GM12878 (cell line): ENCODE results near the gene CNDP1. TPM values are rescaled to one million over a fixed set of nuclear protein-coding genes. Genes with fewer than 3 reads are reported as not detected.

Experiments used
- ETV6 ChIP-seq, 2 experiments: fragments of 450-650 bp in 1 of 2; IDR thresholded peaks in 1 of 2; conservative IDR thresholded peaks in 1 of 2; 2 replicates each; pipeline ENCODE4 v1.6.1; 2014; ENCODE audit warnings: antibody characterized with exemption in 1 of 2, borderline replicate concordance in 1 of 2, low read depth in 1 of 2, mild to moderate bottlenecking in 1 of 2, moderate library complexity in 1 of 2
- LARP7 ChIP-seq: fragments of 450-650 bp; IDR thresholded peaks from 2 replicates; pipeline ENCODE4 v1.6.1; 2017; ENCODE audit warnings: mild to moderate bottlenecking
- NBN ChIP-seq: fragments of 450-650 bp; IDR thresholded peaks from 2 replicates; pipeline ENCODE4 v1.6.1; 2016
- RAD51 ChIP-seq: fragments of 450-650 bp; IDR thresholded peaks from 2 replicates; pipeline ENCODE4 v1.6.1; 2016; ENCODE audit warnings: moderate library complexity, mild to moderate bottlenecking, inconsistent platforms
- RB1 ChIP-seq: fragments of 450-650 bp; formaldehyde crosslinking; IDR thresholded peaks from 2 replicates; pipeline ENCODE4 v1.6.1; 2017; ENCODE audit warnings: mild to moderate bottlenecking, borderline replicate concordance
- SMC3 ChIP-seq: IDR thresholded peaks from 2 replicates; pipeline ENCODE4 v1.6.1; 2011; ENCODE audit warnings: low read length, improper control_type of control experiment, borderline replicate concordance
- SP1 ChIP-seq: IDR thresholded peaks from one replicate; pipeline ENCODE4 v1.6.1; 2011; ENCODE audit warnings: low read depth, low read length
- polyA plus RNA-seq, 11 experiments: library from polyadenylated mRNA; depleted of rRNA in 4 of 11; unstranded in 6 of 11; stranded (reverse) in 5 of 11; fragments of >200 nt; fragmentation: Nextera tagmentation in 4 of 11; fragmentation: Illumina TruSeq in 1 of 11; extraction: Ambion mirVana in 4 of 11; extraction: Trizol in 1 of 11; gene quantifications; 1 replicate in 1 of 11; 2 replicates in 10 of 11; pipeline versions ENCODE4 v1.2.1 to v1.2.3, GENCODE V29; 2011 to 2016; ENCODE audit warnings: inconsistent platforms in 2 of 11, missing spikeins in 2 of 11, low read depth in 1 of 11
- total RNA-seq, 4 experiments: library from RNA; depleted of rRNA in 3 of 4; stranded (reverse); fragments of >200 nt in 3 of 4; fragmentation: Illumina TruSeq in 1 of 4; extraction: Trizol in 1 of 4; gene quantifications; 2 replicates each; pipeline versions ENCODE4 v1.2.1 to v1.2.3, GENCODE V29; 2013 to 2021
- TF ChIP-seq, protein P1 (sequence below): fragments of 450-650 bp; formaldehyde crosslinking; IDR thresholded peaks from 2 replicates; pipeline ENCODE4 v1.4.0; 2020; ENCODE audit warnings: mild to moderate bottlenecking, moderate library complexity
- TF ChIP-seq, protein P2 (sequence below): IDR thresholded peaks from 2 replicates; pipeline ENCODE4 v1.6.1; 2012; ENCODE audit warnings: low read length, inconsistent platforms

Gene CNDP1
- total and polyA plus RNA-seq, 10 of the 15 experiments (the other 5 are each of a cell fraction or from before 2014, with no cell fraction given) = 0.04 to 0.05 TPM; not detected in 8

DNA sequence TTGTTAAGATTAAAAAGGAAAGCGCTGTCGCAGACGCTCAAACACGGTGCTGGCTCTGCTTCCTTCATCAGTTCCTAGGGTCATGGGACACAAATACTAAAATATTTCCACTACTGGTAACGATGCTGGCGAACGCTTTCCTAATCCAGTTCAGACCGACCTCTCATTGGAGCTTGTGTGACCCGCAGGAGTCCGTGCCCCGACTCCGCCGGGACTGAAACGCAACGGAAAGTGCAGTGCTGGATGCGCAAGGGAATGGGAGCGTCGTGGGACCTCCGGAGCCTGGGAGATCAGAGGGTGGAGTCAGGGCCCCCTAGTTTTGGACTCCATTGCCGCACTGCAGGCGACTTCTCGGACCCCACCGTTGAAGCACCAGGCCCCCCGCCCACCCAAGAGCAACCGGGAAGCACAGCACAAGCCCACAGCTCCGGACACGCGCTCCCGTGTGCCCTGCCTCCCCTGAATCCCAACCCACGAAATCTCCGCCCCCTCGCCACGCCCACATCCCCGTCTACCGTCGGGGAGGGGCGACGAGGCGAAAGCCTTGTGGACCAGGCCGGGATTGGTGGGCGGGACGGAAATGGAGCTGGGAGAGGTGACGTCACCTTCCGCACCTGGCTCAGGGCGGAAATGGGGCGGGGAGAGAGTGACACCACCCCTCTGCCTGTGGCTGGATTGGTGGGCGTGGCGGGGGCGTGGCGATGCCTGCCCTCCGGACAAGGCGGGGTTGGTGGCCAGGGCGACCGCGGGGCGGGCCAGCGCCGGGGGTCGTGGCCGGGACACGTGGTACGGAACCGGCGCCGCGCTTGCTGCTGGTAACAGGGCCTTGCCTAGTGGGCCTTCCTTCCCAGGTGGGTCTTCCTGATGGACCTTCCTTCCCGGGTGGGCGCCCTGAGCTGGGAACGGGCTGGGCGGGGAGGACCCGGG is 38.5 kb upstream of the CNDP1 start, which contains the start of gene CNDP2 (continued):
- TF ChIP-seq NBN (peak; percentile 99), SMC3 (no peak), RAD51 (peak; percentile 82), RB1 (0 out of 2 replicates have a peak, but pooled peaks have one; percentile 23), LARP7 (no peak), ETV6 (conservative IDR thresholded peaks at IDR 0.05 in 1 of 2, IDR thresholded peaks at IDR 0.05 in 1 of 2; ENCODE audit: borderline replicate concordance in 1 of 2, low read depth in 1 of 2) (0 out of 4 replicates have a peak, but pooled peaks of 1 of the 2 experiments have one; percentile 16), SP1 (peak; percentile 93)
- TF ChIP-seq, protein P1, sequence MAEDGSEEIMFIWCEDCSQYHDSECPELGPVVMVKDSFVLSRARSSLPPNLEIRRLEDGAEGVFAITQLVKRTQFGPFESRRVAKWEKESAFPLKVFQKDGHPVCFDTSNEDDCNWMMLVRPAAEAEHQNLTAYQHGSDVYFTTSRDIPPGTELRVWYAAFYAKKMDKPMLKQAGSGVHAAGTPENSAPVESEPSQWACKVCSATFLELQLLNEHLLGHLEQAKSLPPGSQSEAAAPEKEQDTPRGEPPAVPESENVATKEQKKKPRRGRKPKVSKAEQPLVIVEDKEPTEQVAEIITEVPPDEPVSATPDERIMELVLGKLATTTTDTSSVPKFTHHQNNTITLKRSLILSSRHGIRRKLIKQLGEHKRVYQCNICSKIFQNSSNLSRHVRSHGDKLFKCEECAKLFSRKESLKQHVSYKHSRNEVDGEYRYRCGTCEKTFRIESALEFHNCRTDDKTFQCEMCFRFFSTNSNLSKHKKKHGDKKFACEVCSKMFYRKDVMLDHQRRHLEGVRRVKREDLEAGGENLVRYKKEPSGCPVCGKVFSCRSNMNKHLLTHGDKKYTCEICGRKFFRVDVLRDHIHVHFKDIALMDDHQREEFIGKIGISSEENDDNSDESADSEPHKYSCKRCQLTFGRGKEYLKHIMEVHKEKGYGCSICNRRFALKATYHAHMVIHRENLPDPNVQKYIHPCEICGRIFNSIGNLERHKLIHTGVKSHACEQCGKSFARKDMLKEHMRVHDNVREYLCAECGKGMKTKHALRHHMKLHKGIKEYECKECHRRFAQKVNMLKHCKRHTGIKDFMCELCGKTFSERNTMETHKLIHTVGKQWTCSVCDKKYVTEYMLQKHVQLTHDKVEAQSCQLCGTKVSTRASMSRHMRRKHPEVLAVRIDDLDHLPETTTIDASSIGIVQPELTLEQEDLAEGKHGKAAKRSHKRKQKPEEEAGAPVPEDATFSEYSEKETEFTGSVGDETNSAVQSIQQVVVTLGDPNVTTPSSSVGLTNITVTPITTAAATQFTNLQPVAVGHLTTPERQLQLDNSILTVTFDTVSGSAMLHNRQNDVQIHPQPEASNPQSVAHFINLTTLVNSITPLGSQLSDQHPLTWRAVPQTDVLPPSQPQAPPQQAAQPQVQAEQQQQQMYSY (CRISPR knock-in tag) = 0 out of 2 replicates have a peak, but pooled peaks have one; percentile 36
- TF ChIP-seq, protein P2, sequence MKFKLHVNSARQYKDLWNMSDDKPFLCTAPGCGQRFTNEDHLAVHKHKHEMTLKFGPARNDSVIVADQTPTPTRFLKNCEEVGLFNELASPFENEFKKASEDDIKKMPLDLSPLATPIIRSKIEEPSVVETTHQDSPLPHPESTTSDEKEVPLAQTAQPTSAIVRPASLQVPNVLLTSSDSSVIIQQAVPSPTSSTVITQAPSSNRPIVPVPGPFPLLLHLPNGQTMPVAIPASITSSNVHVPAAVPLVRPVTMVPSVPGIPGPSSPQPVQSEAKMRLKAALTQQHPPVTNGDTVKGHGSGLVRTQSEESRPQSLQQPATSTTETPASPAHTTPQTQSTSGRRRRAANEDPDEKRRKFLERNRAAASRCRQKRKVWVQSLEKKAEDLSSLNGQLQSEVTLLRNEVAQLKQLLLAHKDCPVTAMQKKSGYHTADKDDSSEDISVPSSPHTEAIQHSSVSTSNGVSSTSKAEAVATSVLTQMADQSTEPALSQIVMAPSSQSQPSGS = peak; percentile 84; the same call in 1 of the 2 replicates
